Muscle layer of colon (tissue), 2 donors: ENCODE results near the gene ZIM2.

Experiments
- H3K27ac ChIP-seq: one replicate; pipeline ENCODE4 v1.7.0; 2013; ENCODE audit warnings: low read depth, mild to moderate bottlenecking, low read length, moderate library complexity
- H3K27me3 ChIP-seq, 2 donors: one replicate each; pipeline ENCODE4 v1.7.0; 2013; ENCODE audit warnings: low read length in 2 of 2, mild to moderate bottlenecking in 2 of 2; ENCODE audit not compliant: insufficient read depth in 2 of 2, control insufficient read depth in 1 of 2
- H3K36me3 ChIP-seq: one replicate; pipeline ENCODE4 v1.7.0; 2013; ENCODE audit warnings: mild to moderate bottlenecking, low read length; ENCODE audit not compliant: insufficient read depth
- H3K4me1 ChIP-seq: one replicate; pipeline ENCODE4 v1.7.0; 2013; ENCODE audit warnings: mild to moderate bottlenecking, low read length; ENCODE audit not compliant: insufficient read depth
- H3K4me3 ChIP-seq, 2 donors: one replicate each; pipeline ENCODE4 v1.7.0; 2013; ENCODE audit warnings: low read length in 2 of 2, low read depth in 1 of 2, mild to moderate bottlenecking in 1 of 2, moderate library complexity in 1 of 2
- H3K9ac ChIP-seq: one replicate; pipeline ENCODE4 v1.7.0; 2013; ENCODE audit warnings: low read length
- H3K9me3 ChIP-seq: one replicate; pipeline ENCODE4 v1.7.0; 2013; ENCODE audit warnings: mild to moderate bottlenecking, low read length
- donor health status: abdominal sarcoma.
- donor health status: Adenocarcinoma of cecum.

ZIM2 gene

GRCh38 chr19:56840451-56841192, at the start of gene ZIM2, which contains the start of gene PEG3:
Gene ZIM2 (minus strand): TSS chr19:56840726. CDS start chr19:56824277, 16,449 bp downstream.
Gene PEG3 (minus strand): TSS chr19:56840726. CDS start chr19:56824655, 16,071 bp downstream.
- Histone ChIP-seq H3K27ac (peak within 1 kb of the TSS; percentile 59), H3K27me3 (no peaks in the 10 kb centered on the region), H3K9ac (no peak within 1 kb of the TSS), H3K4me3 (peak within 1 kb of the TSS; percentile 58 to 67), H3K9me3 (no peaks in the 10 kb centered on the region), H3K4me1 (no peaks in the 10 kb centered on the region), H3K36me3 (no peaks in the 10 kb centered on the region)

DNA sequence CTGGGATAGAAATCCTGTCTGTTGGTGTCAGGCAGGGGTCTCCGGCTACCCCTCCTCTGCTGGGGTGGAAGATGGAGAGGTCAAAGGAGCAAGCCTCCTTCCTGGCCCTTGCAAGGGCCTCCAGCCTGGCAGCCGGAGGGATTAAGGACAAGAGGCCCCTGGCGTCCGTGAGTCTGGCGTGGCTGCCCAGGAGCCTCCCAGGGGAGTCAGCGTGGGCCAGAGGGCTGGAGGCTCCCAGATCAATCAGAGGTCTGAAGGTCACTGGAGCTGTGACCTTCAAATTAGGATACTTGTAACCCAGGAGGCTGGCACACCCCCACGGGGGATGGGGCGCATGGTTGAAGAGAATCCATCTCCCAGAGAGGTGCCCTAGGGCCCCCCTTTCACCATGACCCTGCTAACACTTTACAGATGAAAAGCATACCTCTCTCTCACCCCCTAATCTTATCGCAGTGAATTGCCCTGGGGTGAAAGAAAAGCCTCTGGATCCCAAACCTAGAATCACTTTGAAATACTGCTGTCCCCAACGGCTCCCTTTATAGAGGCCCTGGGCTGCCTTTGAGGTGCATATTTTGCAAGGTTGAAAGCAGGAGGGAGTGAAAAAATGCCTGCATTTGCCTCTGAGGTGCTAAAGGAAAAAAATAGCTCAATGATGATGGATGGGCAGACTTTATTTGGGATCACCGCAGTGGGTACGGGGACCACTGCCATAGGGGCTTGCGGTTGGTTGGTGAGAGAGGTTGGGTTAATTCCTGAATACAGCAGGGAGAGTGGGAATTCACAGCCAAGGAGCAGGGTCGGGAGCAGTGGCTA, 44.9 kb upstream of the ZIM2 start:
- Histone ChIP-seq H3K4me1 (no peaks in the 10 kb centered on the region), H3K27me3 (peaks cover 0 to 4% of the 10 kb centered on the region in 2 donors), H3K27ac (no peak overlapping the region), H3K9me3 (no peaks in the 10 kb centered on the region), H3K9ac (no peak overlapping the region), H3K36me3 (no peaks in the 10 kb centered on the region), H3K4me3 (no peak overlapping the region)

DNA sequence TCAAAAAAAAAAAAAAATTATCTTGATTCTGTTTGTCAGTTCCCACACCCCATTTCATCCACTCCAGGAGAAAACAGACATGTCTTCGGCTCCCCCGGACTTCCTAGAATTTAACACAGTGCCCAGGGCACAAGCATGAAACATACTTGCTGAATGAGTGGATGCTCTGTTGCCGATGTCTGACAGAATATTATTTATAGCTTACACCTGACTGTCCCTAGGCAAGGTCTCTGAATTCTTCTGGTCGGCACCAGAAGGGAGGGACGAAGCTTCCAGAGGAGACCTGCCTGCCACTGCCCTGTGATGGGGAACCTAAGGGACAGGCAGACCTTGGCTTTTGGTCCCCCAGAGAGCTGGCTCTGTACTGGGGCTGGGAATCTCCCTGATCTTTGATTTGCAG, 43.9 kb upstream of the ZIM2 start:
- H3K9me3 ChIP-seq, result no peaks in the 10 kb centered on the region
- no peak overlapping the region for H3K4me3 ChIP-seq
- peaks cover 0 to 4% of the 10 kb centered on the region in 2 donors for H3K27me3 ChIP-seq
- no peak overlapping the region for H3K27ac ChIP-seq
- no peaks in the 10 kb centered on the region for H3K36me3 ChIP-seq
- H3K4me1 ChIP-seq, result no peaks in the 10 kb centered on the region
- no peak overlapping the region for H3K9ac ChIP-seq

DNA sequence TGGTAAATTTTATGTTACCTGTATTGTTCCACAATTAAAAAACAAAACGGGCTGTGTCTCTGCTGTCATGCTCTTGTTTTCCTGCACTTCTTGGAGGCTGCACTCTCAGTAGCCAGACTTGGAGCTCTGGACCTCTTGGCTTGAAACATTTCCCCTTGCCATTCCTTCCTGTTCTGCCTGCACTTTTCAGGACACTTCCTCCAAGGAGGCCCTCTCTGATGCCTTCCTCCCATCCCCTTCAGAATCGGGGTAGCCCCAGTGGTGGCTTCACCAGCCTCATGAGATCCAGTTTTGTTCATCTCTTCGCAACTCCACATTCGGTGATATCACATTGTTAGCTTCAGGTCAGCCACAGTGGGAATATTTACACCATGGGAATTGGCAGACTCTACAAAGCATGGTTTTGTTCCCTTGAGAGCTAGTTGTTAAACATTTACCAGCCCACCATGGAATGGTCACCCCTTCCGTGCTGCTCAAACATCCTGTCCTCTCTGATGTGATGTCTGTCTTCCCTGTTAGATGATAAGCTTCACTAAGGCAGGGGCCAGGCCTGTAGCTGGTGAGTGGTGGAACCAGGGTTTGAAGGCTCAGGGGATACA, 40.2 kb upstream of the ZIM2 start:
- H3K9me3 ChIP-seq, result no peaks in the 10 kb centered on the region
- no peak overlapping the region for H3K4me3 ChIP-seq
- H3K27me3 ChIP-seq, result peaks cover 0 to 4% of the 10 kb centered on the region in 2 donors
- H3K4me1 ChIP-seq, result no peaks in the 10 kb centered on the region
- H3K27ac ChIP-seq, result no peak overlapping the region
- no peak overlapping the region for H3K9ac ChIP-seq
- no peaks in the 10 kb centered on the region for H3K36me3 ChIP-seq

- H3K9ac ChIP-seq, result no peak overlapping the region
- peaks cover 6% of the 10 kb centered on the region for H3K4me1 ChIP-seq
- H3K9me3 ChIP-seq, result no peaks in the 10 kb centered on the region
- H3K4me3 ChIP-seq, result no peak overlapping the region
- H3K36me3 ChIP-seq, result no peaks in the 10 kb centered on the region
- no peak overlapping the region for H3K27ac ChIP-seq
- H3K27me3 ChIP-seq, result no peaks in the 10 kb centered on the region
These were observed 36.7 kb upstream of the ZIM2 start for GRCh38 chr19:56877069-56877715.

- Histone ChIP-seq H3K27ac (no peak overlapping the region), H3K27me3 (no peaks in the 10 kb centered on the region), H3K4me3 (no peak overlapping the region), H3K9me3 (no peaks in the 10 kb centered on the region), H3K9ac (no peak overlapping the region), H3K36me3 (no peaks in the 10 kb centered on the region), H3K4me1 (peaks cover 6% of the 10 kb centered on the region)
These were observed 35.2 kb upstream of the ZIM2 start for GRCh38 chr19:56875717-56876116.

GRCh38 chr19:56874530-56874929, 34.0 kb upstream of the ZIM2 start:
- no peak overlapping the region for H3K9ac ChIP-seq
- no peak overlapping the region for H3K4me3 ChIP-seq
- H3K27me3 ChIP-seq, result no peaks in the 10 kb centered on the region
- H3K27ac ChIP-seq, result no peak overlapping the region
- H3K4me1 ChIP-seq, result peaks cover 6% of the 10 kb centered on the region
- H3K36me3 ChIP-seq, result no peaks in the 10 kb centered on the region
- no peaks in the 10 kb centered on the region for H3K9me3 ChIP-seq

GRCh38 chr19:56873493-56873892, 33.0 kb upstream of the ZIM2 start:
- H3K27ac ChIP-seq, result no peak overlapping the region
- H3K36me3 ChIP-seq, result no peaks in the 10 kb centered on the region
- no peaks in the 10 kb centered on the region for H3K9me3 ChIP-seq
- no peak overlapping the region for H3K4me3 ChIP-seq
- H3K9ac ChIP-seq, result no peak overlapping the region
- no peaks in the 10 kb centered on the region for H3K27me3 ChIP-seq
- H3K4me1 ChIP-seq, result peaks cover 6% of the 10 kb centered on the region

DNA sequence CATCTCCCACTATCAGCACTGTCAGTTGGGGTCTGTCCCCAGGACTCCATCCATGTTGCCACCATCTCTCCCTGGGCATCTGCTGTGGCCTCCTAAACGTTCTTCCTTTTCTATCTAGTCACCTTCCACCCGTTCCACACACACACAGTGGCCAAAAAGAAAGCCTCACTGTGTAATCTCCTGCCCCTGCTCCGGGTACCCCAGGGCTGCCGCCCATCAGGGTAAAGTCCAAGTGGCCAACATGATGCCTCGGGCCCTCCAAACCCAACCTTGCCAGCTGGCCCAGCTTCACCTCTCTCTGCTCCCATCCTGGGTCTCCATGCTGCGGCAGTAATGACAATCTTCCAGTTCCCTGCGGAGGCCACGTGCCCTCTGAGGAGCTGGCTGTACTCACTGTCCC, 29.4 kb upstream of the ZIM2 start:
- H3K36me3 ChIP-seq, result no peaks in the 10 kb centered on the region
- no peaks in the 10 kb centered on the region for H3K9me3 ChIP-seq
- H3K4me1 ChIP-seq, result peaks cover 6% of the 10 kb centered on the region
- H3K4me3 ChIP-seq, result no peak overlapping the region
- H3K27me3 ChIP-seq, result no peaks in the 10 kb centered on the region
- H3K9ac ChIP-seq, result no peak overlapping the region
- H3K27ac ChIP-seq, result no peak overlapping the region

DNA sequence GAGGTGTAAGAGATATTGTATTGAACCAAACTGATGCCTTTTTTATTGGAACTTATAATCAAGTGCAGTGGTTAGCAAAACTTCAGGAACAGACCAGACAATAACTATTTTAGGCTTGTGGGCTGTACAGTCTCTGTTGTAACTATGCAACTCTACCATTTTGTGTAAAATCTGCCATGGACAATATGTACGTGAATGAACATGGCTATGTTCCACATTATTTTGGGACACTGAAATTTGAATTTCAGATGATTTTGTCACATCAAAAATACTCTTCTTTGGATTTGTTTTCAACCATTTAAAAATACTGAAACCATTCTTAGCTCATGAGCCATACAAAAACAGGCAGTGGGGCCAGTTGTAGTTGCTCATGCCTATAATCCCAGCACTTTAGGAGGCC, 27.9 kb upstream of the ZIM2 start:
- no peaks in the 10 kb centered on the region for H3K9me3 ChIP-seq
- H3K4me1 ChIP-seq, result peaks cover 2% of the 10 kb centered on the region
- H3K27me3 ChIP-seq, result no peaks in the 10 kb centered on the region
- H3K27ac ChIP-seq, result no peak overlapping the region
- no peaks in the 10 kb centered on the region for H3K36me3 ChIP-seq
- no peak overlapping the region for H3K4me3 ChIP-seq
- no peak overlapping the region for H3K9ac ChIP-seq

DNA sequence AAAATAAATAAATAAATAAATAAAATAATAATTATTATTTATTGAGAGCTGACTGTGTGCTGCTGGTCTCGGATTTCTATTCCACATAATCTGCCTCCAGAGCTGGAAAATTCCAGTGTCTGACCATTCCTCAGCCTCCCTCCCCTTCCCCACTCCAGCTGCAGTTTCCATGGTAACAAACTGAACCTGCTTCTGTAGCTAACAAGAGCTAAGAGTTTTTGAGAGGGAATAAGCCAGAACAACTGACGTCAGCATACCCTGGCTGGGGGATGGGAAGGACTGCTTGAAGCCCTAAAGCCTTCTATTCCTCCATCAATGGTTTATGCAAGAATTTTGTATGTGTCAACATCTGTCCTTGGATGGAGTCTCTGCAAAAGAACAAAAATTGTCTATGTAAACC, 26.0 kb upstream of the ZIM2 start:
- no peaks in the 10 kb centered on the region for H3K27me3 ChIP-seq
- H3K9ac ChIP-seq, result no peak overlapping the region
- H3K9me3 ChIP-seq, result no peaks in the 10 kb centered on the region
- H3K36me3 ChIP-seq, result no peaks in the 10 kb centered on the region
- H3K4me1 ChIP-seq, result no peaks in the 10 kb centered on the region
- no peak overlapping the region for H3K4me3 ChIP-seq
- no peak overlapping the region for H3K27ac ChIP-seq
